Muscle of leg (tissue), 11 donors: Measurements from ENCODE around the gene MARCHF9. TPM values are rescaled to one million over a fixed set of nuclear protein-coding genes. Genes with fewer than 3 reads are reported as not detected.
A peak's percentile ranks its signal among the peaks of the same experiment; 100 is the strongest.

Experiments used
- DNase-seq: peaks from one replicate; pipeline ENCODE4 v3.0.0; 2013
- H3K27ac ChIP-seq: one replicate; pipeline ENCODE4 v1.5.1; 2013; ENCODE audit warnings: mild to moderate bottlenecking, low read length, control low read depth
- H3K27me3 ChIP-seq: one replicate; pipeline ENCODE4 v1.6.1; 2013; ENCODE audit warnings: low read length; ENCODE audit not compliant: control insufficient read depth, insufficient read depth
- H3K36me3 ChIP-seq: one replicate; pipeline ENCODE4 v1.6.1; 2013; ENCODE audit warnings: low read length; ENCODE audit not compliant: control insufficient read depth, insufficient read depth
- H3K4me1 ChIP-seq: one replicate; pipeline ENCODE4 v1.6.1; 2013; ENCODE audit warnings: low read length; ENCODE audit not compliant: control insufficient read depth, insufficient read depth
- H3K4me3 ChIP-seq: one replicate; pipeline ENCODE4 v1.5.1; 2013; ENCODE audit warnings: low read length, control low read depth
- H3K9me3 ChIP-seq: replicated peaks from 2 replicates; pipeline ENCODE4 v1.6.1; 2013; ENCODE audit warnings: low read depth, low read length; ENCODE audit not compliant: control insufficient read depth
- WGBS: methylation state at CpG from one replicate; pipeline ENCODE4 v1.1.5; 2013; ENCODE audit warnings: missing lambda C conversion rate; ENCODE audit not compliant: insufficient coverage; 5-methylcytosine and 5-hydroxymethylcytosine counted together
- polyA plus RNA-seq, 8 donors: library from polyadenylated mRNA; unstranded; fragments of 120-200 nt; gene quantifications; one replicate each; pipeline versions ENCODE4 v1.2.1 to v1.2.3, GENCODE V29; 2013; ENCODE audit warnings: inconsistent platforms in 1 of 8, low replicate concordance in 1 of 8; ENCODE audit not compliant: insufficient read length in 8 of 8, insufficient read depth in 1 of 8
- total RNA-seq: library from RNA; stranded (reverse); fragments of 120-200 nt; gene quantifications from one replicate; pipeline ENCODE4 v1.2.4, GENCODE V29; 2013

The MARCHF9 gene
- total and polyA plus RNA-seq, 9 donors, result 5.6 to 12.0 (median 7.3) TPM

- Histone ChIP-seq H3K9me3 (no peaks in the 10 kb centered on the region), H3K27ac (no peak overlapping the region), H3K4me3 (peak overlapping the region; percentile 45), H3K27me3 (peaks cover 14% of the 10 kb centered on the region), H3K36me3 (peaks cover 29% of the 10 kb centered on the region), H3K4me1 (peaks cover 32% of the 10 kb centered on the region)
- no peak for DNase-seq
- WGBS, result no CpG with 5 or more reads among the region's 34 CpGs
These were observed 221 bp downstream of the MARCHF9 start for GRCh38 chr12:57755194-57755453.

GRCh38 chr12:57755454-57756372, 810 bp downstream of the MARCHF9 start:
- H3K9me3 ChIP-seq, result no peaks in the 10 kb centered on the region
- H3K27me3 ChIP-seq, result peaks cover 14% of the 10 kb centered on the region
- DNase-seq, result peak; percentile 49
- H3K4me3 ChIP-seq, result peak overlapping the region; percentile 45
- H3K36me3 ChIP-seq, result peaks cover 23% of the 10 kb centered on the region
- WGBS, result under 1% methylated on average over 59 of the region's 76 CpGs
- no peak overlapping the region for H3K27ac ChIP-seq
- peaks cover 31% of the 10 kb centered on the region for H3K4me1 ChIP-seq

- H3K4me1 ChIP-seq, result peaks cover 21% of the 10 kb centered on the region
- H3K27ac ChIP-seq, result no peak overlapping the region
- H3K9me3 ChIP-seq, result no peaks in the 10 kb centered on the region
- H3K4me3 ChIP-seq, result no peak overlapping the region
- H3K36me3 ChIP-seq, result peaks cover 17% of the 10 kb centered on the region
- H3K27me3 ChIP-seq, result peaks cover 14% of the 10 kb centered on the region
- 15% methylated on average over 9 of the region's 22 CpGs for WGBS
- no peak for DNase-seq
These were observed 1.8 kb downstream of the MARCHF9 start for GRCh38 chr12:57756406-57757341.

- H3K9me3 ChIP-seq, result no peaks in the 10 kb centered on the region
- no peak for DNase-seq
- H3K27me3 ChIP-seq, result peaks cover 15% of the 10 kb centered on the region
- WGBS, result 86% methylated on average over 3 of the region's 4 CpGs
- H3K36me3 ChIP-seq, result peaks cover 17% of the 10 kb centered on the region
- H3K4me1 ChIP-seq, result peaks cover 17% of the 10 kb centered on the region
- H3K27ac ChIP-seq, result no peak overlapping the region
- no peak overlapping the region for H3K4me3 ChIP-seq
These were observed 2.9 kb downstream of the MARCHF9 start for GRCh38 chr12:57757771-57758170.

- 87% methylated on average over 20 of the region's 25 CpGs for WGBS
- peaks cover 17% of the 10 kb centered on the region for H3K36me3 ChIP-seq
- H3K4me3 ChIP-seq, result no peak overlapping the region
- H3K27me3 ChIP-seq, result peaks cover 25% of the 10 kb centered on the region
- DNase-seq, result no peak
- H3K27ac ChIP-seq, result no peak overlapping the region
- no peaks in the 10 kb centered on the region for H3K9me3 ChIP-seq
- H3K4me1 ChIP-seq, result peaks cover 15% of the 10 kb centered on the region
These were observed 3.9 kb downstream of the MARCHF9 start for GRCh38 chr12:57758552-57759359.

GRCh38 chr12:57759360-57759980, 4.6 kb downstream of the MARCHF9 start:
- H3K36me3 ChIP-seq, result peaks cover 17% of the 10 kb centered on the region
- H3K27ac ChIP-seq, result no peak overlapping the region
- H3K4me1 ChIP-seq, result peaks cover 12% of the 10 kb centered on the region
- 31% methylated on average over 3 of the region's 3 CpGs for WGBS
- no peaks in the 10 kb centered on the region for H3K9me3 ChIP-seq
- no peak for DNase-seq
- peaks cover 30% of the 10 kb centered on the region for H3K27me3 ChIP-seq
- no peak overlapping the region for H3K4me3 ChIP-seq

- H3K36me3 ChIP-seq, result peaks cover 17% of the 10 kb centered on the region
These were observed 5.6 kb downstream of the MARCHF9 start for GRCh38 chr12:57760347-57760982.

GRCh38 chr12:57761391-57761998, 6.6 kb downstream of the MARCHF9 start:
- peaks cover 41% of the 10 kb centered on the region for H3K27me3 ChIP-seq
- H3K4me1 ChIP-seq, result peaks cover 23% of the 10 kb centered on the region
- H3K9me3 ChIP-seq, result no peaks in the 10 kb centered on the region
- DNase-seq, result no peak
- H3K27ac ChIP-seq, result no peak overlapping the region
- no peak overlapping the region for H3K4me3 ChIP-seq
- H3K36me3 ChIP-seq, result peaks cover 17% of the 10 kb centered on the region
- WGBS, result 73% methylated on average over 1 of the region's 4 CpGs

More at GRCh38 chr12:57760347-57760982, 5.6 kb downstream of the MARCHF9 start:
- Histone ChIP-seq H3K27ac (no peak overlapping the region), H3K27me3 (peaks cover 37% of the 10 kb centered on the region), H3K4me1 (peaks cover 19% of the 10 kb centered on the region), H3K4me3 (no peak overlapping the region), H3K9me3 (no peaks in the 10 kb centered on the region)
- no CpG with 5 or more reads among the region's 3 CpGs for WGBS
- DNase-seq, result no peak

- H3K27me3 ChIP-seq, result peaks cover 47% of the 10 kb centered on the region
These were observed 7.6 kb downstream of the MARCHF9 start for GRCh38 chr12:57762463-57762862.

More at GRCh38 chr12:57762463-57762862, 7.6 kb downstream of the MARCHF9 start:
- Histone ChIP-seq H3K9me3 (no peaks in the 10 kb centered on the region), H3K36me3 (peaks cover 17% of the 10 kb centered on the region), H3K27ac (no peak overlapping the region), H3K4me1 (peaks cover 26% of the 10 kb centered on the region), H3K4me3 (no peak overlapping the region)
- 86% methylated on average over 2 of the region's 2 CpGs for WGBS
- DNase-seq, result no peak
